Mammary epithelial cell (primary cell): ENCODE results near the gene PLA2G4B.

ENCODE experiments used
- EZH2 ChIP-seq: IDR thresholded peaks from 2 replicates; pipeline ENCODE4 v1.6.1; 2012; ENCODE audit warnings: low read length, inconsistent platforms, borderline replicate concordance
- TF ChIP-seq, protein P1 (sequence below), 2 donors: IDR thresholded peaks in 1 of 2; conservative IDR thresholded peaks in 1 of 2; 2 replicates each; pipeline ENCODE4 v1.5.1; 2011 to 2012; ENCODE audit warnings: inconsistent platforms in 2 of 2, low read length in 2 of 2, mild to moderate bottlenecking in 2 of 2, control low read depth in 1 of 2, low read depth in 1 of 2; ENCODE audit not compliant: insufficient read depth in 1 of 2; ENCODE audit errors: extremely low read depth in 1 of 2

GRCh38 chr15:41849204-41849603 is 10.6 kb downstream of the PLA2G4B start:
- TF ChIP-seq, protein P1, sequence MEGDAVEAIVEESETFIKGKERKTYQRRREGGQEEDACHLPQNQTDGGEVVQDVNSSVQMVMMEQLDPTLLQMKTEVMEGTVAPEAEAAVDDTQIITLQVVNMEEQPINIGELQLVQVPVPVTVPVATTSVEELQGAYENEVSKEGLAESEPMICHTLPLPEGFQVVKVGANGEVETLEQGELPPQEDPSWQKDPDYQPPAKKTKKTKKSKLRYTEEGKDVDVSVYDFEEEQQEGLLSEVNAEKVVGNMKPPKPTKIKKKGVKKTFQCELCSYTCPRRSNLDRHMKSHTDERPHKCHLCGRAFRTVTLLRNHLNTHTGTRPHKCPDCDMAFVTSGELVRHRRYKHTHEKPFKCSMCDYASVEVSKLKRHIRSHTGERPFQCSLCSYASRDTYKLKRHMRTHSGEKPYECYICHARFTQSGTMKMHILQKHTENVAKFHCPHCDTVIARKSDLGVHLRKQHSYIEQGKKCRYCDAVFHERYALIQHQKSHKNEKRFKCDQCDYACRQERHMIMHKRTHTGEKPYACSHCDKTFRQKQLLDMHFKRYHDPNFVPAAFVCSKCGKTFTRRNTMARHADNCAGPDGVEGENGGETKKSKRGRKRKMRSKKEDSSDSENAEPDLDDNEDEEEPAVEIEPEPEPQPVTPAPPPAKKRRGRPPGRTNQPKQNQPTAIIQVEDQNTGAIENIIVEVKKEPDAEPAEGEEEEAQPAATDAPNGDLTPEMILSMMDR (conservative IDR thresholded peaks at IDR 0.05 in 1 of 2, IDR thresholded peaks at IDR 0.05 in 1 of 2; ENCODE audit: extremely low read depth in 1 of 2, insufficient read depth in 1 of 2, low read depth in 1 of 2, low read length in 2 of 2) = no peak
- TF ChIP-seq EZH2 = no peak
